ENCODE measurements around the gene AXIN1. TPM values are rescaled to one million over a fixed set of nuclear protein-coding genes. Genes with fewer than 3 reads are reported as not detected.

AXIN1 gene
- total RNA-seq, 1 donor from 2014 or later = 30.6 TPM

DNA sequence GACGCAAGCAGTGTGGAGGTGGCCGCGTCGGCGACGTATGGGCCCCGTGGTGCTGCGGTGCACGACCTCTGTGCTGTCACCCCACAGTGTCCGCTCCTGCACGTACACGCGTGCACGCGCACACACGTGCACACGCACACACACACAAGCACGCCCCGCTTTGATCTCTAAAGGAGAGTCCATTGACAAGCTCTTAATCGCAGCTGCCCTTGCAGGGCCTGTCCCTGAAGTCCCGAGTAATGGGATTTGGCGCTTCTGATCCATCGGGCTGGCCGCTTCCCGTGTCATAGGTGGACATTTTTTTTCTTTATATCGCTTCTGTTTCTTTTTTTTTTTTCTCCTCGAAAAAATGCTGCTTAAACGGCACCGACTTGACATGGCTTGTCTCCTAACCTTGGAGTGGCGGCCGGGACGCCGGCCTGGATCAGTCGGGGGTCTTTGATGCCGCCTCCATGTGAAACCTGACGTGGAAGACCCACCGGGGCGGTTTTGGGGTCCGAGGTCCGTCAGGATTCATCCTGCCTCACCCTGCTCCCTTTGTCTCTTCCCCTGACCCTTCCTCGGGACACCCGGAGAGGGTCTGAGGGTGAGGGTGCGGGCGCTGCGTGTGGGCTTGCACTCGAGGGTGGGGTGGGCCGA lies 8.3 kb upstream of the AXIN1 start:
- Mint-ChIP-seq H3K27ac (no peak overlapping the region), H3K36me3 (no peaks in the 10 kb centered on the region), H3K27me3 (peaks cover 3% of the 10 kb centered on the region), H3K4me3 (no peak overlapping the region), H3K4me1 (ENCODE audit: unreplicated experiment) (peaks cover 6% of the 10 kb centered on the region), H3K9me3 (no peaks in the 10 kb centered on the region)
- TF ChIP-seq CTCF (conservative IDR thresholded peaks at IDR 0.05) = no peak
- DNase-seq (ENCODE audit: extremely low spot score, unreplicated experiment) = no peak

GRCh38 chr16:359871-360697 lies 7.6 kb upstream of the AXIN1 start:
- H3K4me1 Mint-ChIP-seq (ENCODE audit: unreplicated experiment) = peaks cover 6% of the 10 kb centered on the region
- H3K27me3 Mint-ChIP-seq = peaks cover 3% of the 10 kb centered on the region
- TF ChIP-seq CTCF (conservative IDR thresholded peaks at IDR 0.05) = no peak
- H3K27ac Mint-ChIP-seq = no peak overlapping the region
- H3K4me3 Mint-ChIP-seq = no peak overlapping the region
- no peaks in the 10 kb centered on the region for H3K9me3 Mint-ChIP-seq
- no peak for DNase-seq (ENCODE audit: extremely low spot score, unreplicated experiment)
- H3K36me3 Mint-ChIP-seq = no peaks in the 10 kb centered on the region

DNA sequence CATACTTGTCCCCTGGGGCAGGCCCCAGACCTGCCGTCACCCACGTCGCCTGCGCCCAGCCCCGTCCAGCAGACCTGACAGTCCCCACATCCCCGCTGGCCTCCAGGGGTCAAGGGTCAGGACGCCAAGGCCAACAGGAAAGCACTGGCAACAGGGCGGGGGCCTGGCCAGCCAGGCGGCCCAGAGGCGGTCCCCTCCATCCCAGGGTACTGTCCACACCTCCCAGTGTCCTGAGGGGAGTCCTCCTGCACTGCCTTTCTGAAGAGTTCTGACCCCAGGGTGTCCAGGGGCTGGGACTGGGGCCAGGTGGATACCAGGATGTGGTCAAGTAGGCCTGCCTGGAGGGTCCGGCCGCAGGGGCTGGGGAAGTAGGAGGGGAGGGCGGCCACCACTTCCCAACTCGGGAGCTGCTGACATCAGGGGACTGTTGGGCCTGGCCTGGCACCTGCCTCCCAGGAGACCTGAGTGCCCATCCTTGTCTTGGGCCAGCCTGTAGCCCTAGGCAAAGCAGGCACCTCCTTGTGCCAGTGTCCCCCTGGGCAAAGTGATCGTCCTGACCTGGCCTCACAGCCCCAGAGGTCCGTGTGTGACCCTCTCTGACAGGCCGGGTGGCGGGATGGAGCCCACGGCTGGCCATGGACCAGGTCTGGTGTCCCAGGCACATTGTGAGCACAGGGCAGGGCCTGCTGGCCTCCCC lies 6.7 kb upstream of the AXIN1 start:
- no peaks in the 10 kb centered on the region for H3K9me3 Mint-ChIP-seq
- no peak for TF ChIP-seq CTCF (conservative IDR thresholded peaks at IDR 0.05)
- H3K4me3 Mint-ChIP-seq = no peak overlapping the region
- no peak overlapping the region for H3K27ac Mint-ChIP-seq
- H3K27me3 Mint-ChIP-seq = peaks cover 3% of the 10 kb centered on the region
- no peak for DNase-seq (ENCODE audit: extremely low spot score, unreplicated experiment)
- no peaks in the 10 kb centered on the region for H3K36me3 Mint-ChIP-seq
- H3K4me1 Mint-ChIP-seq (ENCODE audit: unreplicated experiment) = peaks cover 6% of the 10 kb centered on the region

DNA sequence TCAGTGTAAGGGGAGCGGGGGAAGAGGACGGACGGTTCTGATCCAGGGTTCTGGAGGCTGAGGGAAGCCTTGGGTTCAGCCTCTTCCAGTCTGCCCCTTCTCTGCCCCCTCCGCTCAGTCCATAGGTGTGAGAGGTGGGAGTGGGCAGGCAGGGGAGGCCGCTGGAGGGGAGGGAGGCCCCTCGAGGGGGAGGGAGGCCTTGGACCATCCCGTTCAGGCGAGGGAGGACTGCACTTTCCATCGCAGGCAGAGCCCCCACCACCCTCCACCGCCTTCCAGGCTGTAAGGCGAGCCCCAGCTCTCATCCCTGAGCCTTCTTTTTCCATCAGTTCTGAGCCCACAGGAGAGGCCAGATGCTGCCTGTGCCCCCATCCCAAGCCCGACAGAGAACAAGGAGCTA lies 4.2 kb upstream of the AXIN1 start:
- Mint-ChIP-seq H3K27me3 (no peaks in the 10 kb centered on the region), H3K9me3 (no peaks in the 10 kb centered on the region), H3K4me3 (no peak overlapping the region), H3K36me3 (no peaks in the 10 kb centered on the region), H3K4me1 (ENCODE audit: unreplicated experiment) (no peaks in the 10 kb centered on the region), H3K27ac (no peak overlapping the region)
- TF ChIP-seq CTCF (conservative IDR thresholded peaks at IDR 0.05) = no peak
- DNase-seq (ENCODE audit: extremely low spot score, unreplicated experiment) = no peak

DNA sequence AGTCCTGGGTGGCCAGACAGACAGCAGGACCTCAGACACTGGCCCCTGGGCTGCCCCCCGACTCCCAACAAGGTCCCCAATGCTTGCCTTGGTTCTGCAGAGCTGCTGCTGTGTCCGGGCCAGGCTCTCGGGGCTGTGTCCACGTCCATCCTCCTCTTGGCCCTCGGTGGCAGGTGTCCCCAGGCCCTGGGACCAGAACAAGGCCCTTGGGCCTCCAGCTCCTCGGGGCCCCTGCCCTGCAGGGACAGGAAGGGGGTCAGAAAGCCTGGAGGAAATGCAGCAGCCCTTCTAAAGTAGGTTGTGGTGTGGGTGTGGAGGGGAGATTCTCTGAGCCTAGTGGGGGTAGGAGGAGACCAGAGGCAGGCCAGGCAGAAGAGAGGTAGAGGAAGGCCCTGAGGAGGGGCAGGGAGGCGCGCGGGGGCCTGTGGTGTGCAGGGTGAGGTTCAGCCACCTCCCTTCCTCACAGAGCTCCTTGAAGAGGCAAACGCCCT lies 2.5 kb upstream of the AXIN1 start:
- Mint-ChIP-seq H3K9me3 (no peaks in the 10 kb centered on the region), H3K27me3 (no peaks in the 10 kb centered on the region), H3K4me3 (no peak overlapping the region), H3K4me1 (ENCODE audit: unreplicated experiment) (peaks cover 6% of the 10 kb centered on the region), H3K36me3 (peaks cover 6% of the 10 kb centered on the region), H3K27ac (no peak overlapping the region)
- TF ChIP-seq CTCF (conservative IDR thresholded peaks at IDR 0.05) = no peak
- DNase-seq (ENCODE audit: extremely low spot score, unreplicated experiment) = no peak

Measured in type B pancreatic cell (in vitro differentiated cells).